ENCODE measurements around the gene GPR153.

GRCh38 chr1:6288665-6289064 is 27.8 kb upstream of the GPR153 start:
- TF ChIP-seq, protein P1, sequence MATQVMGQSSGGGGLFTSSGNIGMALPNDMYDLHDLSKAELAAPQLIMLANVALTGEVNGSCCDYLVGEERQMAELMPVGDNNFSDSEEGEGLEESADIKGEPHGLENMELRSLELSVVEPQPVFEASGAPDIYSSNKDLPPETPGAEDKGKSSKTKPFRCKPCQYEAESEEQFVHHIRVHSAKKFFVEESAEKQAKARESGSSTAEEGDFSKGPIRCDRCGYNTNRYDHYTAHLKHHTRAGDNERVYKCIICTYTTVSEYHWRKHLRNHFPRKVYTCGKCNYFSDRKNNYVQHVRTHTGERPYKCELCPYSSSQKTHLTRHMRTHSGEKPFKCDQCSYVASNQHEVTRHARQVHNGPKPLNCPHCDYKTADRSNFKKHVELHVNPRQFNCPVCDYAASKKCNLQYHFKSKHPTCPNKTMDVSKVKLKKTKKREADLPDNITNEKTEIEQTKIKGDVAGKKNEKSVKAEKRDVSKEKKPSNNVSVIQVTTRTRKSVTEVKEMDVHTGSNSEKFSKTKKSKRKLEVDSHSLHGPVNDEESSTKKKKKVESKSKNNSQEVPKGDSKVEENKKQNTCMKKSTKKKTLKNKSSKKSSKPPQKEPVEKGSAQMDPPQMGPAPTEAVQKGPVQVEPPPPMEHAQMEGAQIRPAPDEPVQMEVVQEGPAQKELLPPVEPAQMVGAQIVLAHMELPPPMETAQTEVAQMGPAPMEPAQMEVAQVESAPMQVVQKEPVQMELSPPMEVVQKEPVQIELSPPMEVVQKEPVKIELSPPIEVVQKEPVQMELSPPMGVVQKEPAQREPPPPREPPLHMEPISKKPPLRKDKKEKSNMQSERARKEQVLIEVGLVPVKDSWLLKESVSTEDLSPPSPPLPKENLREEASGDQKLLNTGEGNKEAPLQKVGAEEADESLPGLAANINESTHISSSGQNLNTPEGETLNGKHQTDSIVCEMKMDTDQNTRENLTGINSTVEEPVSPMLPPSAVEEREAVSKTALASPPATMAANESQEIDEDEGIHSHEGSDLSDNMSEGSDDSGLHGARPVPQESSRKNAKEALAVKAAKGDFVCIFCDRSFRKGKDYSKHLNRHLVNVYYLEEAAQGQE (IDR thresholded peaks at IDR 0.05): no peak
- TF ChIP-seq CTCF (IDR thresholded peaks at IDR 0.05; ENCODE audit: low read depth, low read length, missing input control) (no peak), ATF3 (IDR thresholded peaks at IDR 0.05) (no peak), GABPA (IDR thresholded peaks at IDR 0.05 in 1 of 2, conservative IDR thresholded peaks at IDR 0.05 in 1 of 2) (no peak), SP1 (IDR thresholded peaks at IDR 0.05) (no peak), JUND (IDR thresholded peaks at IDR 0.05) (no peak), NR2F2 (IDR thresholded peaks at IDR 0.05) (no peak), RAD21 (IDR thresholded peaks at IDR 0.05) (no peak), TAF1 (conservative IDR thresholded peaks at IDR 0.05) (no peak), EGR1 (IDR thresholded peaks at IDR 0.05; ENCODE audit: low read depth in 2 of 2) (no peak), RXRA (IDR thresholded peaks at IDR 0.05) (no peak), YY1 (IDR thresholded peaks at IDR 0.05) (no peak)
- TF ChIP-seq, protein P2, sequence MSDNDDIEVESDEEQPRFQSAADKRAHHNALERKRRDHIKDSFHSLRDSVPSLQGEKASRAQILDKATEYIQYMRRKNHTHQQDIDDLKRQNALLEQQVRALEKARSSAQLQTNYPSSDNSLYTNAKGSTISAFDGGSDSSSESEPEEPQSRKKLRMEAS (IDR thresholded peaks at IDR 0.05): no peak
- TF ChIP-seq, protein P3, sequence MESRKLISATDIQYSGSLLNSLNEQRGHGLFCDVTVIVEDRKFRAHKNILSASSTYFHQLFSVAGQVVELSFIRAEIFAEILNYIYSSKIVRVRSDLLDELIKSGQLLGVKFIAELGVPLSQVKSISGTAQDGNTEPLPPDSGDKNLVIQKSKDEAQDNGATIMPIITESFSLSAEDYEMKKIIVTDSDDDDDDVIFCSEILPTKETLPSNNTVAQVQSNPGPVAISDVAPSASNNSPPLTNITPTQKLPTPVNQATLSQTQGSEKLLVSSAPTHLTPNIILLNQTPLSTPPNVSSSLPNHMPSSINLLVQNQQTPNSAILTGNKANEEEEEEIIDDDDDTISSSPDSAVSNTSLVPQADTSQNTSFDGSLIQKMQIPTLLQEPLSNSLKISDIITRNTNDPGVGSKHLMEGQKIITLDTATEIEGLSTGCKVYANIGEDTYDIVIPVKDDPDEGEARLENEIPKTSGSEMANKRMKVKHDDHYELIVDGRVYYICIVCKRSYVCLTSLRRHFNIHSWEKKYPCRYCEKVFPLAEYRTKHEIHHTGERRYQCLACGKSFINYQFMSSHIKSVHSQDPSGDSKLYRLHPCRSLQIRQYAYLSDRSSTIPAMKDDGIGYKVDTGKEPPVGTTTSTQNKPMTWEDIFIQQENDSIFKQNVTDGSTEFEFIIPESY (IDR thresholded peaks at IDR 0.05): no peak

Measured in liver (tissue), 3 donors.